NCI-H2081 treated with DMSO at 0.1 percent for 48 hours (cell line): ENCODE data around the gene SEC14L1.
"Not testable (repeated sequence)": the region's sequence is repeated elsewhere in the genome, so short reads cannot be mapped to it uniquely, and the experiment has no call there.

ENCODE experiments used
- DNase-seq: peaks from one replicate; lab custom pipeline; 2025; lab: John Stamatoyannopoulos, UW

The SEC14L1 gene

DNA sequence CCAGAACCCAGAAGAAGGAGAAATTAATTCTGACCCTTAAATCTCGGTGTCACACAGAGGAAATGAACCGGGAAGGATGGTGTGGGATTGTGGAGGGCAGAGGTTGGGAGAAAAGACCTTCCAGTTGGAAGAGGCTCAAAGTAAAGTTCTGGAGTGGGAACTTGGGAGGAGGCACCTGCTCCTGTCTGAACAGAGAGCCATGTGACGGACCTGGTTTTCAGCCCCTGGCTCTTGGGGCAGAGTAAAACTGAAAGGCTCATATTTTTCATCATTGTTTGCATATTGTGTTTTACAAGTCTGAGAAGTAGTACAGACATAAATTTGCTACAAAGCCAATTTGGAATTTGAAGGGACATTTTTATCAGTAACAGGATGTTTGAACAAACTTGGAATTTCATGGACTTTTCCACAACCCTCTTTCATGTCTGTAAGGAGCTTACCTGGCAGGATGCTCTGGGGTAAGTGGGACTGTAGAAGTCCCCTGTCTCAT lies 24.4 kb upstream of the SEC14L1 start:
- DNase-seq, result no peak

DNA sequence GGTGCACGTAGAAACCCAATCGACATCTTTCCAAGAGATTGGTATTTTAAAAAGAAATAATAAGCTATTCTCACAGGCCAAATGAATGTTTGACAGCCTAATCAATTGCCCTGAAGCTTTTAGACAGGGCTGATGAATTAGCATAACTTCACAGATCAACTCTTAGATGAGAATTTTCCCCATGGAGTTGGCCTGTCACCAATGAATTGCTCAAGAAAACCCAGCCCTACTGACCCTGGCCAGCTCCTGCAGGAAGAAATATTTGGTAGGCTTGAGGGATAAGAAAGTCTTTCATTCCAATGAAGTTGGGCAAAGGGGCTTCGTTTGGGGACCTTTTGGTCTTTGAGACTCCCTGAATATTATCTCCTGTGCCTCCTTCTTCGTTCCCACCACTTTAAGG lies 23.4 kb upstream of the SEC14L1 start:
- no peak for DNase-seq

DNA sequence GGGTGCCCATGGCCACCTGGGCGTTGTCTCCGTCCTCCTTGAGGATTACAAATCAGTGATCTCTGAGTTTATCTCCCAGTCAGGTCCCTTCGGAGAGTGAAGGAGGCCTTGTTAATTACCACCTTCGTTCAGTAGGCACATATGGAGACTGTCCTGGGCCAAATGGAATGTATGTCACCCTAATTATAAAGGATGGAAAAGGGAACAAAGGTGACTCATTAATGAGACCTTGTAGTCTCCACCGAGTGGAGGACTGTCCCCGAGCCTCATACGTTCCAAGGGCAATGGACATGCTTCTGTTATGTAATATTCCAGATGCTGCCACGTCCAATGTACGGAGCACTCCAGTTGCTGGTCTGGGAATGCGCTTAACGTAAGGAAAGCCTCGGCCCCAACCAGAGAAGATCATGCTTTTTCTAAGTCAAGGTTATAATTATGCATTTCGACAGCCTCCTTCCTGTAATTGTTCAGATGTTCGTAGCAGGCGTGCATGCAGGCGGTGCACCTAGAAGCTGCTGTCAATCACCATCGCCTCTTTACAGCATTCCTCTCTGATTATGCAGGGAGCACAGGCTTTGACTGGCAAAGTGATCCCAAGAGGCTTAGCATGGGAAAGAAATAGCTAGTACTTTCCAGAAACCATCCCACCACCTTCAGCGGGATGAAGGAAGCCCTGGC lies 22.4 kb upstream of the SEC14L1 start:
- no peak for DNase-seq

DNA sequence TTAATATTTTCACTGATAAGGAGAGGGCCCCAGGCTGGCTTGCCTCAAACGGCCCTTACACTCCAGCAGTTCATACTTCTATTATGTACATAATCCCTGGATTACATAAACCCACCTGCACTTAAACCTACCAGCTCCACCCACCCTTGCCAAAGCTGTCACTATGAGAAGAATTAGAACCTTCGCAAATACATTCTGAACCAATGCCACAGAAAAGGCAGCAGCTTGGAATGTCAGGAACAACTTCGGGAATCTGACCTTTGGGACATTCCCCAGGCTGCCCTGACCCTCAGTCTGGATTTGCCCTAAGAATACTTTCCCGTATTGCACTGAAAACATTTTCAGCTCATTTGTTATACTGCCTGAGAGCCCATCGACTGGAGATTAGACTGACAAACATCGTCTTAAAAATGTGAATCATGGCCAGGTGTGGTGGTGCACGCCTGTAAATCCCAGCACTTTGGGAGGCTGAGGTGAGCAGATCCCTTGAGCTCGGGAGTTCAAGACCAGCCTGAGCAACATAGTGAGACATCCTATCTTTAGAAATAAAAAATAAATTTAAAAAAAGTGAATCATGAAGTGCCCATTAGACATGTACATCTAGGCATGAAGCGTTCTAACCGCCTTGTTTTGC lies 21.0 kb upstream of the SEC14L1 start:
- DNase-seq, result no peak

DNA sequence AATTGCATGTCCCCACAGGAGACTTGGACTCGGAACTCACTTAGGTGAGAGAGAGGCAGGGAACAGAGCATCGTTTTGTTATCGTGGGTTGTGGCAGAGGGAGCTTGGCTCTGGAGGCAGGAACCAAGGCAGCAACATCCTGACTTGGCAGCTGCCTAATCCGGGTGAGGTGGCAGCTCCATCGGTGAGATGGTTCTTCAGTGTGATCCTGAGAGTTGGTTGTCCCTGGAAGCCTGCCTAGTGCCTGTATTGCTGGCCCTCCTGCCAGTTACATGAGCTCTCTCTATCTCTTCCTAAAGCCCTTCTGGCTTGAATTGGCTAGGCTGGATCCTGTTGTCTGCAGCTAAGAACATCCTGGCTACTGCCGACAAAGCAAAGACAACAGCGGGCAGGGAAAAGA lies 19.9 kb upstream of the SEC14L1 start:
- DNase-seq, result no peak

DNA sequence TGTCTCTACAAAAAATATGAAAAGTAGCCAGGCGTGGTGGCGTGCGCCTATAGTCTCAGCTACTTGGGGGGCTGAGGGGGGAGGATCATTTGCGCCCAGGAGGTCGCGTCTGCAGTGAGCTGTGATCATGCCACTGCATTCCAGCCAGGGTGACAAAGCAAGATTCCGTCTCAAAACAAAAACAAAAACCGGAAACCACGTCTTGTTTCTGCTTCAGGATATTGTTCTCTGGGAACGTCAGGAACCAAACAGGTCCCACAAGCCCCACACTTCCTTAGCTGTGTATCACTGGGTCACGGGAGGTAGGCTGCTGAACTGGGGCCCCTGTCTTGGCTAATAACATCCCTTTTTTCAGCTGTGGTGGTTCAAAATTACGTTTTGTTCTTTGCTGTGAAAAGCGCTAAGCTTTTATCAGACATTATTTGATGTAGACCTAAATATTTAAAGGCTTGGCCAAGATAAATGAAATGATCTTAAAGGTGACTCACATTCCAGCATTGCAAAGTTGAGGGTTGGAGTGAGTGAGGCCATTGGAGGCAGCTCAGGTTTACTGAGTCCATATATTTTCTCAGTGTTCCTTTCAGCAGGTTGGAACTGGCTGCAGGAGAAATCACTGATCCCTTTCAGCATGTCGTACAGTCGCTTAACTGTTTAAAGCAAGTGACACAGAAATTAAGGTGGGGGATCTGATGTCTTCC lies 16.4 kb upstream of the SEC14L1 start:
- DNase-seq, result no peak

DNA sequence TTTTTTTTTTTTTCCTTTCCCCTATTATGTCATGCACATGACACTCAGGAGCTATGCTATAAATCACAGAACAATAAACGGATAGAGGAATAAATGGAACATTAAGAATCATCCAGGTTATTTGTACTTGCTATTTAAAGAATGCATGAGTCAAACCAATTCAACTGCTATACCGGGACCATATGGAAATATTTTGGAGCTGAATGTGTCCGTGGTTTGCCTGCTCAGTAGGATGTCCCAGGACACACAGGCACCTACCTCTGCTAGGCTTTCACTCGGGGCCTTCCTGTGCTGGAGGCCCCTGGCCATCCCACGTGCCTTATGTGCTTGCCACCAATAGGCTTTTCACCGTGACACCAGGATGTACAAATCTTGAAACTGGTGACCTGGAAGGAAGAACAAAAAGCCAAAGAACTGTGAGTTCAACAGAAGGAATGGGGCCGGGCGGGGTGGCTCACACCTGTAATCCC lies 15.3 kb upstream of the SEC14L1 start:
- no peak for DNase-seq

DNA sequence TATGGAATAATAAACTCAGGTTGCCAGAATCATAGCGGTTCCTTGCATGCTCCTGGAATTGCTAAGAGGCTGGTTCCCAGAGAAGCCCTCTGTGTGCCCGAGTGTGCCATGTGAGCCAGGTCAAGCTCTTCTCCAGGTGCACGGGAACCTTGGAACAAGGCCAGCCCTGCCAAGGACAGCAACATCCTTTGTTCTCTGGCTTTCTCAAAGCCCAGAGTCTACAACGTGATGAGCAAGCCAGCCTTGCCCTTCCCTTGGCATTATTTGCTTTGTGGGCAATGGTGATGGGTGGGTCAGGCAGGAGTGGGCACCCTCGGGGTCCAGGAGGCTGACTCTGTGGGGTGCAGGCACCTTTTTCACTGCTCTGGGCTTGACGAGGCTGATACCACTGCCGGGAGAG lies 14.2 kb upstream of the SEC14L1 start:
- no peak for DNase-seq

DNA sequence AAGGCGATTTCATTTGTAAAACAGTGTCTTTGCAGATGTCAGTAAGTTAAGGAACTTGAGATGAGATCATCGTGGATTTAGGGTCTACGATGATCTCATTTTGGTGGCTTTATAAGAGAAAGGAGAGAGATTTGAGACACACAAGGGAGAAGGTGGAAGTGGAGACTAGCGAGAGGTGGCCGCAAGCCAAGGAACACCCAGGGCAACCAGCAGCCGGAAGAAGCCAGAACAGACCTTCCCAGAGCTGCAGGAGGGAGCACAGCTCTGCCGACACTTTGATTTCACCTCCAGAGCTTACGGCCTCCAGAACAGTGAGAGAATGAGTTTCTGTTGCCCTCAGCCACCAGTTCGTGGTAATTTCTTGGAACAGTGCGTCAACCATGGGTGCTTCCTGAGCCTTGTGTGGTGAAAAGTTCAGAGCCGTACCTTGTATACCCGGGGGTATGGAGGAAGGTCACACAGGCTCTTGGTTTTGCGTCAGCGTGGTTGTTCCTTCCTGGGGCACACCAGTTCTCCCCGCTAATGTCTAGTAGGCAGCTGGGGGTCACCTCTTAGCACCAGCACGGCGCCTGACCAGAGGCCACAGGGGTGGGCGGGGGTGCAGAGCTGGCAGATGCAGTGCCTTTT lies 12.9 kb upstream of the SEC14L1 start:
- no peak for DNase-seq

DNA sequence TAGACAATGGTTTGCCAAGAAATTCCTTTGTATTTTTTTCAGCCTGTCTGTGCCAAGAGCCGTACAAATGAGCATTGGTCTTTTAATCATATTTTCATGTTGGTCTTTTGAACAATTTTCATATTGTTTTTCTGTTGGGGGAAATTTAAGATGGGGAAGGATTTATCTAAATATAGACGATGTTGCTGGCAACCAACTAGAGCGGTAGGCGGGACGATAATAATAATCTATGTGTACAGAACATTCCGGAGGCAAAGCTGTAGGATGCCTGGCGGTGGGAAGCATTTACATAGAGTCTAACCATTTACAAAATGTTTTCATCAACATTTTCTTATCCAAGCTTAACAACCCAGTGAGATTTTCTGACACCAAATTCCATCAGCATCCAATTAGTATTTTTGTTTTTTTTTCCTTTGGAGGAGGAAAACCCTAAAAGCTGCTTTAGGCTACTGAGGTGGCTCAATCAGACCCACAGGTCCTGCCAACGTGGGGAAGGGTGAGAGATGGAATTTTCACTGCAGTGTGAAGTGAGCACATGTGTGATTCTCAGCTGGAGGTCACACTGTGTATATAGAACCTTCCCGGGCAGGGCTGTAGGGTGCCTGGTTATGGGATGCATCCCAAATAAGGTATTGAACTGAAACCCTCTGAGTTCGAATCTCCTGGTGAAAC lies 11.7 kb upstream of the SEC14L1 start:
- DNase-seq, result no peak

DNA sequence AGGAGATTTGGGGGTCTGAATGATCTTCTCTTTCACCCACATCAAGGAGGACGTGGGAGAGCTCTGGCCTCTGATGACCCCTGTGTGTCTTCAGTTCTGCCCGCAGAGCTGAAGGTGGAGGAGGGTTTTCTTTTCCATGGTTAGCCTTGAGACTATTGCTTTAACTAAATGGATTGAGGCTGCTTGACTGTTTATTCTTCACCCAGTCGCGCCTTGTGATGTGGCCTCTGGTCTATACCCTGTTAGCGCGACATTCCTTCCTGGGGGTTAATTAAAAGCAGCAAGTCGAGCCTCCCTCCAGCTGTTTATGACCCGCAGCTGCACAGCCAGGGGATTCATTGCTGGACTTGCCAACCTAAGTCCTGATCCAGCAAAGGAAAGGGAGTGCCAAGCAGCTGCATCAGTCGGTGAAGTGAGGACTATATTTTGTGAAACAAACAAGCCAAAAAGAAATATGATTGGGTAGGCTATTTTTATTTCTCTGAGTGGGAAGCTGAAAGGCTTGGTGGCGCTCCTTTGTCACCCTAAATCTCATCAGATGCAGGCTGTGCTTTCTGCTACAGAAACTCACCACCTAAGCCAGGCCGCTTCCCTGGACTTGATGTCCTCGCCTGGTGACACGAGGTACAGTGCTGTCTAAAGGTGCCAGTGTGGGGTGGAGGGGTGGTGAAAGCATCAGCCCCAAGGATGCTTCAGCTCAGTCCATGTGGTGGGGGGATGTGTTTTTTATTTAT lies 11.0 kb upstream of the SEC14L1 start:
- no peak for DNase-seq

DNA sequence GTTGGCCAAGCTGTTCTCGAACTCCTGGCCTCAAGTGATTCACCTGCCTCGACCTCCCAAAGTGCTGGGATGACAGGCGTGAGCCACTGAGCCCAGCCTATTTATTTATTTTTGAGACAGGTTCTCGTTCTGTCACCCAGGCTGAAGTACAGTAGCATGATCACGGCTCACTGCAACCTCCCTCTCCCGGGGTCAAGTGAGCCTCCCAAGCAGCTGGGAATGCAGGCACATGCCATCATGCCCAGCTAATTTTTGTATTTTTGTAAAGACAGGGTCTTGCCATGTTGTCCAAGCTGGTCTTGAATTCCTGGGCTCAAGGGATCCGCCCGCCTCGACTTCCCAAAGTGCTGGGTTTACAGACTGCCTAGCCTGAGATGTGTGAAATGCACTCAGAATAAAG lies 10.2 kb upstream of the SEC14L1 start:
- no peak for DNase-seq

DNA sequence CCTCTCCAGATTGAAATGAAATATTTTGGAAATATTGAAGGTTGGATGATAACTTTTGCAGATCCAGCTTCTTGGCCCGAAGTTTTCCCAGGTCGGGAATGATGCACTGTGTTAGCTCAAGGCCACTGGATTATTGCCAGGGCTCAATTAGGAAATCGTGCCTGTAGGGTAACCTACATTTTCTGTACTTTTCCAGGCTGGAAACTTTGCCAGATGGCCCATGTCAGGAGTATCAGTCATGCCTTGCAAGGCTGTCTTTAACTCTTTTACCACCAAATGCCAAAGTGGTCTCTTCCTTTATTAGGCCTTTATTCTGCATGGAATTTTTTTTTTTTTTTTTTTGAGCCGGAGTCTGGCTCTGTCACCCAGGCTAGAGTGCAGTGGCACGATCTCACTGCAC lies 8.9 kb upstream of the SEC14L1 start:
- no peak for DNase-seq

DNA sequence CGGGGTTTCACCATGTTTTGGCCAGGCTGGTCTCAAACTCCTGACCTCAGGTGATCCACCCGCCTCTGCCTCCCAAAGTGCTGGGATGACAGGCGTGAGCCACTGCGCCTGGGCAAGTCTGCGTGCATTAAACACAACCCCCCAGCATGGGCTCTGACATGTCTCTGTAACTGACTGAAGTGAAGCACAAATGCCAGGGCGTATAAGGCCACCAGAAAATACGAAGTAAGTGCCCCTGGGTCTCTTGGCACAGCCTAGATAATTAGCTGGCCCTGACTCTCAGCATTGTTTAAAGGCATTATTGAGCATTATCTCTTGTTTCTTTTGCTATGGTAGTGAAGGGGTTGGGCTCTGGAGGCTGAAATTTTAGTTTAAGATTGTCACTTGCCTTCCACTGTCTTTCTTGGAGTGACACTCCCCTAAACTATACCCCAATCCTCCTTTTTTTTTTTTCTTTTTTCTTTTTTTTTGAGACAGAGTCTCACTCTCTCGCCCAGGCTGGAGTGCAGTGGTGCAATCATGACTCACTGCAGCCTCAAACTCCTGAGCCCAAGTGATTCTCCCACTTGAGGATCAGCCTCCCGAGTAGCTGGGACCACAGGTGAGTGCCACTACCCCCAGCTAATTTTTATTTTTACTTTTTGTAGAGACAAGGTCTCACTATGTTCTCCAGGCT lies 8.2 kb upstream of the SEC14L1 start:
- DNase-seq, result no peak

DNA sequence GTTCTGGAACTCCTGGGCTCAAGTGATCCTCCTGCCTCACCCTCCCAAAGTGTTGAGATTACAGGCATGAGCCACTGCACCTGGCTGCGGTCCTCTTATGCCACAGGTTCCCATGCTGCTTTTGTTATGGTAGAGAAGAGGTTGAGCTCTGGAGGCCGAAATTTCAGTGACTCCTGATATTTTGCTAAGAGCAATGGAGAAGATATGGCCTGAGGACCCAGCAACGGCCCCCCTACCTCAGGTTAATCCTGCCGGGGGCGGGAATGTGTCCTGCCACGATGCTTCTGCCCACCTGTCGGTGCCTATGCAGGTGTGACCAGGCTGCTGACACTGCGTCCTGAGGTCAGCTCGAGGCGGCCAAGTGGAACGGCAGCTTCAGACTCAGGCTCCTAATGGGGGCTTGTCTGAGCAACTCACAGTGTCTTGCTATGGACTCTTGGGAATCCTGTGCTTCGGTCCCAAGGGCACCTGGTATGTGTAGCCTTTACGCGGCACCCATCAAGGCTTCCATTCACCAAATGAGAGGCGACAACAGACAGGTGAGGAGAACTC lies 7.6 kb upstream of the SEC14L1 start:
- DNase-seq, result no peak

DNA sequence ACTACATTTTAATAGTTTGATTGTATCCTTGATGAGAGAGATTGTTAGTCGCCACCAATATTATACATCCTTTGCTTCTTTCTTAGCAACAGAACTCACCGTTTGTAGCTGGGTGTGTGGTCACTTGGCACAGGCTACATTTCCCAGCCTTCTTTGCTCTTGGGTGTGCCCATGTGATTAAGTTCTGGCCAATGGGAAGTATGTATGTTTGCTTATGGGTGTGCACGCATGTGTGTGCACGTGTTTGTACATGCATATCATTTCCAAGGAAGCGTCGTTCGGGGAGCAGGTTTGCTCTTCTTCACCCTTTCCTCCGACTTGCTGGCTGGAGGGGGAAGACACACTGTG lies 4.4 kb upstream of the SEC14L1 start:
- no peak for DNase-seq

DNA sequence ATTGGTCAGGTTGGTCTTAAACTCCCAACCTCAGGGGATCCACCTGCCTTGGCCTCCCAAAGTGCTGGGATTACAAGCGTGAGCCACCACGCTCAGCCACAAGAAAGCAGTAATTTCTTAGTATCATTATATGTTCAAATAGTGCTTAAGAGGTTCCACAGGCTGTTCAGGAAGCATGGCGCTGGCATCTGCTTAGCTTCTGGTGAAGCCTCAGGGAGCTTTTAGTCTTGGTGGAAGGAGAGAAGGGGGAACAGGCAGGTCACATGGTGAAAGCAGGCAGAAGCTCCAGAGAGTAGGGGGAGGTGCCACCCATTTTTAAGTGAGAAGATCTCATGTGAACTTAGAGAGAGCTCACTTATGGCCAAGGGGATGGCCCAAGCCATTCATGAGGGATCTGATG lies 3.7 kb upstream of the SEC14L1 start:
- no peak for DNase-seq

DNA sequence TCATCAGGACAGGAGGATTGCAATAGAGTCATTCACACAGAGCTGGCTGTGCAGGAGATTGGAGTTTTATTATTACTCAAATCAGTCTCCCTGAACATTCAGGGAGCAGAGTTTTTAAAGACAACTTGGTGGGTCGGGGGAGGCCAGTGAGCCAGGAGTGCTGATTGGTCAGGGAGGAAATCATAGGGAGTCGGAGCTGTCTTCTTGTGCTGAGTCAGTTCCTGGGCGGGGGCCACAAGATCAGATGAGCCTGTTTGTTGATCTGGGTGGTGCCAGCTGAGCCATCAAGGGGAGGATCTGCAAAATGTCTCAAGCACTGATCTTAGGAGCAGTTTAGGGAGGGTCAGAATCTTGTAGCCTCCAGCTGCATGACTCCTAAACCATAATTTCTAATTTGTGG lies 2.9 kb upstream of the SEC14L1 start:
- not testable (repeated sequence) for DNase-seq

DNA sequence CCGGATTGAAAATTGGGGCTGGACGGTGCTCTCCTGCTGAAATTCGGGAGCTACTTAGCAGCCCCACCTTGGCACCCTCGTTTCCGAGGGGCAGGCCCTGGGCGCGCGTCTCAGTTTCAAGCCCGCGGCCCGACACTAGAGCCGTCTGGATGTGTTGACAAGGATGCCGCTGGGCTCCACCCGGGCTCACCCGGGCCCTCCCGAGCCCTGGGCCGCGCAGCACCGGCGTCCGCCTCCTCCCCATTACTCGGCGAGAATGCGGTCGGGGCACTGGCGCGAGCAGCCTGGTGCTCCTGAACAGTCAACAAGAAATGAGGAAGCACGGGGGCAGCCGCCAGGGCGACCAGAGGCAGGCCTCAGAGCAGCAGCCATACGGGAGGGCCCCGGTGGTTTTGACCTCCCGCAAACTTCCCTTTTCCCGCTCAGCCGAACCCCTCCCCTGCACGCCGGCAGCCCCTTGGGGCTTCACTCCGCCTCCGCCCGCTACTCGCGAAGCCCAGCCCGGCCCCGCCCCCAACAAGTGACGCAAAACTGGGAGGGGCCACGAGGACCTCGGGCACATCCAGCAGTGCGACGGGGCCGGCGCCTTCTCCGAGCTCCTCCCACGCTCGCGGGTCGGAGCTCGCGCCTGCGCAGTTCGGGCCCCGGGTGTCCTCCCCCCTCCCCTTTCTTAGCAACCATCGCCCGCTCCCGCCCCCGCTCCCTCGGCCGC lies 447 bp upstream of the SEC14L1 start:
- DNase-seq, result peak; percentile 97

DNA sequence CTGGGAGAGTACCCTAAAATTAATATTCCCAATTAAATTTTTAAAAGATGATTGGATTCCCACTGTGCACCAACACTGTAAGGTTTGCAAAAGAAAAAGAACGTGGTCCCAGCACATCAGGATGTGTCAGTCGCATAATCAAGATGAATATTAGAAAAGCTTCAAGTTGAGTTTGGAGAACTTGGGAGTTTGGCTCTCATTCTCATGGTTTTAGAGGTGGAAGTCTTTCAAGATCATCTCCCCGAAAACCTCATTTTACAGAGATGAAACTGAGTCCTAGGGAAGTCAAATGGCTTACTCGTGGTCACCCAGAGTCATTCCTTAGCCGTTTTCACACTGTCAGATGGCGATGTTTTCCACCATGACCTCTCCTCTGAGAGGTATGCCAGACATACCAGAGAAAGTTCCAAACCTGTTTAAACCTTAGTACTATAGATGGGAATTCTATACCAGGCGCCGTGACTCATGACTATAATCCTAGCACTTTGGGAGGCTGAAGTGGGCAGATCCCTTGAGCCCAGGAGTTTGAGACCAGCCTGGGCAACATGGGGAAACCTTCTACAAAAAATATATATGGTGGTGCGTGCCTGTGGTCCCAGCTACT lies 1.2 kb downstream of the SEC14L1 start:
- DNase-seq, result no peak
